Brain microvascular endothelial cell (primary cell): ENCODE measurements around the gene C3orf70.

Experiments
- DNase-seq: peaks from one replicate; pipeline ENCODE4 v3.0.0-alpha.2; 2020
- H3K27ac ChIP-seq: fragments of 250-450 bp; sonication (Bioruptor Pico); 2 replicates; pipeline ENCODE4 v1.5.1; 2020; ENCODE audit warnings: mild to moderate bottlenecking, moderate library complexity
- H3K27me3 ChIP-seq: fragments of 250-450 bp; sonication (Bioruptor Pico); replicated peaks from 2 replicates; pipeline ENCODE4 v1.5.1; 2020; ENCODE audit warnings: mild to moderate bottlenecking
- H3K36me3 ChIP-seq: fragments of 250-450 bp; sonication (Bioruptor Pico); replicated peaks from 2 replicates; pipeline ENCODE4 v1.5.1; 2020; ENCODE audit warnings: mild to moderate bottlenecking
- H3K4me3 ChIP-seq: 2 replicates; pipeline ENCODE4 v1.5.1; 2011; ENCODE audit warnings: low read depth, mild to moderate bottlenecking, control low read depth, low read length, moderate library complexity
- in situ Hi-C: cut with HindIII; loops from 2 replicates; pipeline ENCODE4 v1.10.0; 2017; ENCODE audit warnings: low sequenced_read_pairs, low pct_ligation_motif_present
- TF ChIP-seq, protein P1 (sequence below): IDR thresholded peaks from 2 replicates; pipeline ENCODE4 v1.5.1; 2011; ENCODE audit warnings: low read depth, mild to moderate bottlenecking, moderate library complexity, low read length, control low read depth, inconsistent platforms; ENCODE audit errors: missing control alignments

C3orf70 gene

DNA sequence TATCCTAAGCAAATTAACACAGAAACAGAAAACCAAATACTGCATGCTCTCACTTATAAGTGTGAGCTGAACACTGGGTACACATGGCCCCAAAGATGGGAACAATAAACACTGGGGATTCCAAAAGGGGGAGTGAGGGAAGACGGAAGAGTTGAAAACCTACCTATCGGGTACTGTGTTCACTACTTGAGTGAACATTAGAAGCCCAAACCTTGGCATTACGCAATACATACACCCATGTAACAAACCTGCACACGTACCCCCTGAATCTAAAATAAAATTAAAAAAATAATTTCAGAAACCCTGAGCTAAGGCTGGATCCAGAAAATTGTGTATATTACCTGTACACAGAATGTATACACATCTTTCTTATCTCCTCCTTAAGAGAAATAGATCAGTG lies 42.8 kb upstream of the C3orf70 start:
- H3K27me3 ChIP-seq: no peaks in the 10 kb centered on the region
- TF ChIP-seq, protein P1, sequence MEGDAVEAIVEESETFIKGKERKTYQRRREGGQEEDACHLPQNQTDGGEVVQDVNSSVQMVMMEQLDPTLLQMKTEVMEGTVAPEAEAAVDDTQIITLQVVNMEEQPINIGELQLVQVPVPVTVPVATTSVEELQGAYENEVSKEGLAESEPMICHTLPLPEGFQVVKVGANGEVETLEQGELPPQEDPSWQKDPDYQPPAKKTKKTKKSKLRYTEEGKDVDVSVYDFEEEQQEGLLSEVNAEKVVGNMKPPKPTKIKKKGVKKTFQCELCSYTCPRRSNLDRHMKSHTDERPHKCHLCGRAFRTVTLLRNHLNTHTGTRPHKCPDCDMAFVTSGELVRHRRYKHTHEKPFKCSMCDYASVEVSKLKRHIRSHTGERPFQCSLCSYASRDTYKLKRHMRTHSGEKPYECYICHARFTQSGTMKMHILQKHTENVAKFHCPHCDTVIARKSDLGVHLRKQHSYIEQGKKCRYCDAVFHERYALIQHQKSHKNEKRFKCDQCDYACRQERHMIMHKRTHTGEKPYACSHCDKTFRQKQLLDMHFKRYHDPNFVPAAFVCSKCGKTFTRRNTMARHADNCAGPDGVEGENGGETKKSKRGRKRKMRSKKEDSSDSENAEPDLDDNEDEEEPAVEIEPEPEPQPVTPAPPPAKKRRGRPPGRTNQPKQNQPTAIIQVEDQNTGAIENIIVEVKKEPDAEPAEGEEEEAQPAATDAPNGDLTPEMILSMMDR: no peak
- no peaks in the 10 kb centered on the region for H3K36me3 ChIP-seq
- no peak overlapping the region for H3K4me3 ChIP-seq
- H3K27ac ChIP-seq: no peak overlapping the region
- DNase-seq: no peak
- in situ Hi-C loops: no loop called here

DNA sequence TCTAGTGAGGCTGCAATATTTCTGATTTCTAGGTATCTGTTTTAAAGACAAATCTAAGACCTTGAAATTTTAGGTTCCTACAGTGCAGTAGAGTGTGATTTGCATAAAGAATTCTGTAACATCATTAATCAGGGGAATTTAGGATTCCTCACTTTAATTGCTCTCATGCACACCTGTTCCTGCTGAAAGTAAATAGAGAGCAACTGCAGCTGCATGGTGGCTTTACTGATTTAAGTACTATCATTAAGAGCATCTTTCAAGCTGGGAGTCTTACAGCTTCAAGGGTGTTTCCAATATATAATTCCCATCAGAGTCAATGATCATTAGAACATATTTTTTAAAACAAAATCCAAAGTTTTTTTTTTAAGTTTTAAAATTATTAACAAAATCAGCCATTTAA lies 36.0 kb upstream of the C3orf70 start:
- TF ChIP-seq, protein P1: no peak
- in situ Hi-C loops: no loop called here
- H3K36me3 ChIP-seq: no peaks in the 10 kb centered on the region

DNA sequence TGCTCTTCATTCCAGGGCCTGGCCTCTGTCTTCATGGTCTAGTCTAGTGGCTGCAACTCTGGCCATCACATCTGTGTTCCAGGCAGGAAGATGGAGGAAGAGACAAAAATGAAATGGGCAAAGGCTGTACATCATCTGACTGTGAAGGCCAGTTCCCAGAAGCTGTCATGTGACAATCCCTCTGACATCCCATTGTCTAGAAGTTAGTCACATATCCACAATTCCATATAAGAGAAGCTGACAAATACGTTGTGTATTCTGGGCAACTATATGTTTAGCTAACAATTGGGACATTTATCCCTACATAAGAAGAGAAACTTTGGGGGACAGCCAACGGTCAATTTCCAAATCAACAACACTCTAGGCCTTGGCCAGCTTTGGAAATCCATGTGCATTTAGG lies 34.5 kb upstream of the C3orf70 start:
- in situ Hi-C loops: no loop called here
- TF ChIP-seq, protein P1: no peak

More for the DNA sequence above, 36.0 kb upstream of the C3orf70 start:
- no peak overlapping the region for H3K4me3 ChIP-seq
- H3K27me3 ChIP-seq: no peaks in the 10 kb centered on the region
- DNase-seq: no peak
- H3K27ac ChIP-seq: no peak overlapping the region

DNA sequence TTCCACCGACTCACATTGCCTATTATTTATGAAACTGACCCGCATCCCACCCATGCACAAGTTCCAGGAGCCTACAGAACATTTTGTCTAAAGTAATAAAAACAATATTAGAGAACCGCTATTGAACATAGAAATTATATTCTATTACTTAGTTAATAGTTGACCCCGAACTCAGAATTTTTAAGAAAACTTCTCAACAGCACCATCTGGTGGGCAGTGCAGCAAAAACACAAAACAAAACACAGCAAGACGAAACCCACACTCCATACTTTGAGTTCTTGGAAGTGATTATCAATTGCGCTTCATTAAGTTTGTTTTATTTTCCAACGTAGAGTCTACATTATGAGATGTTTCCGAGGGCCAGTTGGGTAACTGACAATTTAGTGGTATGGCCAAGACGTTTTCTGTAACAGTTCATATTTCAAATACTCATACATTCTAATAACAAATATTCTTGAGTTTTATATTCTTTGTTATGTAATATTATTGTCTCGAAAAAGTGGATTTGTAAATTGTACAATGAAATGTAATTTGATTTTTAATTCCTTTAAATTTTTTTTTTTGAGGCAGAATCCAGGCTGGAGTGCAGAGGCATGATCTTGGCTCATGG lies 24.0 kb upstream of the C3orf70 start:
- H3K27me3 ChIP-seq: no peaks in the 10 kb centered on the region
- no peak overlapping the region for H3K27ac ChIP-seq
- H3K36me3 ChIP-seq: no peaks in the 10 kb centered on the region
- DNase-seq: peak; percentile 37
- TF ChIP-seq, protein P1: peak; percentile 71
- no peak overlapping the region for H3K4me3 ChIP-seq
- in situ Hi-C loops: no loop called here

More for the DNA sequence above, 34.5 kb upstream of the C3orf70 start:
- Histone ChIP-seq H3K27me3 (no peaks in the 10 kb centered on the region), H3K36me3 (no peaks in the 10 kb centered on the region), H3K4me3 (no peak overlapping the region), H3K27ac (no peak overlapping the region)
- no peak for DNase-seq

DNA sequence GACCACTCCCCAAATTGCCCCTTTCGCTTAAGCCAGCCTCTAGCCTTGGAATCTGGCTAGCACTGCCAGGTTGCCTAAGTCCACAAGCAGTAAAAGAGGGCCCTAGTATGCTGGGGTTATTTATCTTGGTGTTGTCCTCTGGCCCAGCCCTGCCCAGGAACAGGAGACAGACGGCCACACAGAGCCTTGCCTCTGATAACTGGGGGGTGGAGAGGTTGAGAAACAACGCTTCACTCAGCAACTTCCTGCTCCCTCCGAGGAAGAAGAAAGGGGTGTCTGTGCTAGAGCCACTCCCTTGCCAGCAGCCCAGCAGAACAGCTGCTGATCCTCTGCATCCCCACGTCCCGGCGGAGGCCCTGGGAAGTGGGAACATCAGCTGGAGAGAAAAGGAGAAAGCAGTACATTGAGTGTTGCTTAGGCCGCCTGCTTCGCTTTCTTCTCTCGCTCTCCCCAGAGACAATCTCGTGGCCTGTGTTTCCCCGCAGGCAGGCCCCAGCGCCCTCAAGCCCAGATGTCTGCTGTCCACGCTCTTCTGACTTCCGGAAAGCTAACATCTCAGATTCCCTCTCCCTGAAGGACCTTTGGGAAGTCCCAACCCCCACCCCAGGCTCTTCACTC lies 22.6 kb upstream of the C3orf70 start:
- Histone ChIP-seq H3K36me3 (no peaks in the 10 kb centered on the region), H3K4me3 (no peak overlapping the region), H3K27me3 (no peaks in the 10 kb centered on the region), H3K27ac (no peak overlapping the region)
- in situ Hi-C loops: no loop called here
- peak; percentile 18 for DNase-seq
- TF ChIP-seq, protein P1: no peak
